ENCODE results near the gene LIN9.
"Not testable (repeated sequence)": the region's sequence is repeated elsewhere in the genome, so short reads cannot be mapped to it uniquely, and the experiment has no call there.

LIN9 gene

DNA sequence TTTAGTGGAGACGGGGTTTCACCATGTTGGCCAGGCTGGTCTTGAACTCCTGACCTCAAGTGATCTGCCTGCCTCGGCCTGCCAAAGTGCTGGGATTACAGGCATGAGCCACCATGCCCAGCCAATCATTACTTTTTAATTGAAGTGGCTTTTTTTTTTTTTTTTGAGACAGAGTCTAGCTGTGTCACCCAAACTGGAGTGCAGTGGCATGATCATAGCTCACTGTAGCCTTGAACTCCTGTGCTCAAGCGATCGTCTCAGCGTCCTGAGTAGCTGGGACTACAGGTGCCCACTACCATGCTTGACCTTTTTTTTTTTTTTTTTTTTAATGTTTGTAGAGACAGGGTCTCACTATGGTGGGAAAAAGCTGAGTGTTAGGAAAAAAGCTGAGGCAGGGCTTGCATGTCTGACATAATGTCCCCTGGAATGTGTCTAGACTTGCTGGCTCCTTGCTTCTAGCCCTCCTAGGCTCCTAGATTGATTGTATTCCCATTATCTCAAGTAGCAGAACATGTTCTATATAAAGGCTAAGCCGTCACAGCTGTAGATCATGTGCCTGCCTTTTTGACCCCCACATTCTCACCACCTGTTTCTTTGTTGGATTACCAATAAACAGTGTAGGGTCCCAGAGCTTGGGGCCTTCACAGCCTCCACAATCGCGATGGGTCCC is 36.6 kb downstream of the LIN9 start:
- peak; percentile 19 for DNase-seq

DNA sequence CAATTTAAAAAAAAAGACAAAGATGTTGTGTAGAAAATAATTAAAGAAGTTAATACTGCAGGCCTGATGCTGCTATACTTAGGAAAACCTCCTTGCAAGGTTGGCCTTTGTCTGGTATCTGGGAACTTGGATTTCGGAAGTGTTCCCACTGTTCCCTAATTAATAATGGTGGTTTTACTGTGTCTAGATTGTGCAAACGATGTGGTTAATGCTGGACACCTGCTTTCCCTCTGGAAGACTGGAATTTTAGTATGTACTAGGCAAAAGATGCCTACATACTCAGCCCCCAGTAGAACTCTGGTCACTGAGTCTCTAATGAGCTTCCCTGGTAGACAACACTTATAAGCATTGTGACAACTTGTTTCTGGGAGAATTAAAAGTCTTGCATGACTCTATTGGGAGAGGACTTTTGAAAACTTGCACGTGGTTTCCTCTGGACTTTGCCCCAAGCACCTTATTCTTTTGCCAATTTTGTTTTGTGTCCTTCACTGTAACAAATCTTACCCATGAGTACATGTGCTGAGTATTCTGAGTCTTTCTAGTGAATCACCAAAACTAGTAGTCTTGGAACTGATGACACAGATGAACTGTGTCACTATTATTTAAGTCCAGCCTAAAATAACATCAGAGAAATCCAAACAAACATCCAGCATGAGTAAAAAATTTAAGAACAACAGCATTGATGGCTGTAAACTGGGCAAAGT is 40.4 kb downstream of the LIN9 start:
- no peak for DNase-seq

DNA sequence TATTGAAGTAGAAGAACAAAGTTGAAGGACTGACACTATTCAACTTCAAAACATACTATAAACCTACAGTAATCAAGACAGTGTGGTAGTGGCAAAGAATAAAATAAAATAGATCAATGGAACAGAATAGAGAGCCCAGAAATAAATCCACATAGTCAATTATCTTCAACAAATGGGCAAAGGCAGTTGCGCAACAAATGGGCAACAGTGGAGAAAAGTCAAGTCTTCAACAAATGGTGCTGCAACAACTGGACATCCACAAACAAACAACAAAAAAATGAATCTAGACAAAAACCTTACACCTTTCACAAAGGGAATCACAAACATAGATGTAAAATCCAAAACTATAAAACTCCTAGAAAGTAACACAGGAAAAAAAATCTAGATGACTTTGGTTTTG is 47.1 kb downstream of the LIN9 start:
- DNase-seq: no peak

DNA sequence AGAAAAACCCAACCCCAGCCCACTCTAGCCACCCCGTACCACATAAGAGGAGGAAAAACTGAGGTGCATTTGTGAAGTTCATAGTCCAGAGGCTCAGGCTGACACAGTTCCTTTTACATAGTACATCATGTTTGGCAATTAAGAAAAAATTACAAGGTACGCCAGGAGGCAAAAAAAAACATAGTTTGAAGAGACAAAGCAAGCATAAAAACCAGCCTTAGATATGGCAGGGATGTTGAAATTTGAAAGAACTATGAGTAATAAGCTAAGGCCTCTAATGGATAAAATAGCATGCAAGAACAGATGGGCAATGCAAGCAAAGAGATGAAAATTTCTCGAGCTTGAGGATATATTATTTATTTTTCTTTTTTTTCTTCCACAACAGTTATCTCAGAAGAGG is 53.6 kb downstream of the LIN9 start:
- DNase-seq: no peak

DNA sequence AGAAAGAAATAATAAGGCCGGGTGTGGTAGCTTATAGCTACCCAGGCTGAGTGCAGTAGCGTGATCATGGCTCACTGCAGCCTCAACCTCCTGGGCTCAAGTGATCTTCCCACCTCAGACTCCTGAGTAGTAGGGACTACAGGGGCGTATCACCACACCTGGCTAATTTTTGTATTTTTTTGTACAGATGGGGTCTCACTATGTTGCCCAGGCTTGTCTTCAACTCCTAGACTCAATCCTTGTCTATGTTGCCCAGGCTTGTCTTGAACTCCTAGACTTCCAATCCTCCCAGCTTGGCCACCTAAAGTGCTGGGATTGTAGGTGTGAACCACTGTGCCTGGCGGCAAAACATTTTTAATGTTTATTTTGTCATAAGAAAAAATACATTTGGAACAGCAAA is 55.0 kb downstream of the LIN9 start:
- no peak for DNase-seq

DNA sequence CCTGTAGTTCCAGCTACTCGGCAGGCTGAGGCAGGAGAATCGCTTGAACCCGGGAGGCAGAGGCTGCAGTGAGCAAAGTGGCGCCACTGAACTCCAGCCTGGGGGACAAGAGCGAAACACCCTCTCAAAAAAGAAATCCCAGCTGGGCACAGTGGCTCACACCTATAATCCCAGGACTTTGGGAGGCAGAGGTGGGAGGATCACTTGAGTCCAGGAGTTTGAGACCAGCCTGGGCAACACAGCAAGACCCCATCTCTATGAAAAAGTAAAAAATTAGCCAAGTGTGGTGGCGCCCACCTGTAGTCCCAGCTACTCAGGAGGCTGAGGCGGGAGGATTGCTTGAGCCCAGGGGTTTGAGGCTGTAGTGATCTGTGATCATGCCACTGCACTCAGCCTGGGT is 56.1 kb downstream of the LIN9 start:
- not testable (repeated sequence) for DNase-seq

DNA sequence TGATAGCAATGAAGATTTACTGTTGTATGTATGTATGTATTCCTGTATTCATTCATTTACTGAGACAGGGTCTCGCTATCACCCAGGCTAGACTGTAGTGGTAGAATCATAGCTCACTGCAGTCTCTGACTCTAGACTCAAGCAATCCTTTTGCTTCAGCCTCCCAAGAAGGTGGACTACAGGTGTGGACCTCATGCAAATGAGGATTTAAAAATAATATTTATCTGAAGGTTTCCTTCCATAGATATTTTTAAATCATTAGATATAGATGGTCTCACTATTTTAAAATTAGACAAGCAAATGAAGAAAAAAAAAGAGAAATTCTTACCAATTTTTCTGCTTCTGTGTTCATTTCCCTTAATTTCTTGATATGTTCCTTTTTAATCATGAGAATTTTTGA is 58.5 kb downstream of the LIN9 start:
- DNase-seq: no peak

DNA sequence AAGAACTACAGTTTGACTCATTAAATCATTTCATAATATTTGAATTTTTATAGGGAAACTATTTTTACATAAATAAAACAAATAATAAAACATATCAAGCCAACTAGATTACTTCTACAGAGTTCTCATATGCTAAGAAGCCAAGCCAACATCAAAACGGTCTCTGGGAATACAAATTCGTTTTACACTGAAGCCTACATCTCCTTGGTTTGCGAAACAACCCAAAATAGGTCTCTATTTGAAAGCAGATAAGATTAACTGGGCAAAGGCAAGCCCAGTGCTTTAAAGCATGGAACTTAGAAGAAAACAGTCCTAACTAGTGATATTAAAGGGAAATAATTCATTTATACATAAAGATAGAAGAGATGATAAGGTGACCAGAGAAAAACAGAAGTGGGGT is 60.2 kb downstream of the LIN9 start:
- no peak for DNase-seq

DNA sequence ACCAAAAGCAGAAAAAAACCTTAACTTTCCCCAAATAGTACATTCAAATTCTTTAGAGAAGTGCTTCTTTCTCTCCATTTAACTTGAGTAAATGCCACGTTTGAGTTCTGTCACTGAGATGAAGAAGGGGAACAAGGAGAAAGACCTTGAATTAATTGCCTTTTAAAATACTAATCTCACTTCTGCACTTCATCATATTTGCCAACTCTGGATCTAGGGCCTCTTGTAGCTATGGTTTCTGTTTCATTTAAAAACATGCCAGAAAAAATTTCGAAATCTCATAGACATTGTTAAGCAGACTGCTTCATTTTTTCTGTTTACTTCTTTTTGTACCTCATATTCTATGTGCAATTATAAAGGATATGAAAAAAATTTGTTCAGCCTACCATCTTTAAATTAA is 60.9 kb downstream of the LIN9 start:
- no peak for DNase-seq

DNA sequence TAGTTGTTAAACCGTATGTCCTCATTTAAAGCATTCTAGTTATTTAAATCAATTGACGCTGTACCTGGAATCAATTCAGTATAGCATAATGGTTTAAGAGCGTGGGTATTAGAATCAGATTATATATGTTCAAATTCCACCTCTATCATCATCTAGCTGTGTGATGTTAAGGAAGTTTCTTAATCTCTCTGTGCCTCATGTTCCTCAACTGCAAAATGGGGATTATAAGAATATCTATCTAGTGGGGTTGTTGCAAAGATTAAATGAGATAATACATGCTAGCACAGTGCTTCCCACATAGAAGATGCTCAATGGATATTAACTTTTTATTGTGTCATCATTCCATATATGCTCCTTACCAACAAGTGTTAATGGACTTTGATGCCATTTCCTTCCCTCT is 69.5 kb downstream of the LIN9 start:
- no peak for DNase-seq

DNA sequence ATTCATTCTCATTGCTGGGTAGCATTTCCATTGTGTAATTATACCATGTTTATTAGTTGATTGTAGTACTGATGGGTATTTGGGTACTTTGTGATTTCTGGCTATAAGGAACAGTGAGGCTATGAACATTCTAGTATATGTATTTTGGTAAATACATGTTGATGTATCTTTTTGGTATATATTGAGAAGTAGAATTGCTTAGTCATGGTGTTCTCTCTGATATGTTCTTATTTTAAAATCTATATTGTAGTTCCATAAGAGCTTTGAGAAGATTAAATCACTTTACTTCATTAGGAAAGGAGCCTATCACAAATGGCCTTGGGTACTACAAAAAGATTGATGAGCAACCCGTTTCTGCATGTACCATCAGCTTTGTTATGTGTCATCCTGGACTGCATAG is 72.1 kb downstream of the LIN9 start:
- DNase-seq: no peak

DNA sequence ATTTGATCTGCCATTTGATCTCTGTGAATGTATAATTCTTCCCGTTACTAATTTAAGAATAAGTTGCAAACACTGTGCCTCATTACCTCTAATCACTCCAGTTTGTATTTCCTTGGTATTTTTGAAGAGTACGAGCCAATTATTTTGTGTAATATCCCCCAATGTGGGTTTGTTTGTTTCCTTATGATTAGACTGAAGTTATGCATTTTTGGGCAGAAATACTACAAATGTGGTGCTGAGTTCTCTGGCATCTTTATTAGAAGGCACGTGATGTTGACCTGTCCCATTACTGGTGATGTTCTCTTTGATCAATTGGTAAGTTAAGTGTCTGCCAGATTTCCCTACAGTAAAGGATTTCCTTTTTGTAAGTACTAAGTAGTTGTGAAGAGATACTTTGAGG is 75.2 kb downstream of the LIN9 start:
- no peak for DNase-seq

DNA sequence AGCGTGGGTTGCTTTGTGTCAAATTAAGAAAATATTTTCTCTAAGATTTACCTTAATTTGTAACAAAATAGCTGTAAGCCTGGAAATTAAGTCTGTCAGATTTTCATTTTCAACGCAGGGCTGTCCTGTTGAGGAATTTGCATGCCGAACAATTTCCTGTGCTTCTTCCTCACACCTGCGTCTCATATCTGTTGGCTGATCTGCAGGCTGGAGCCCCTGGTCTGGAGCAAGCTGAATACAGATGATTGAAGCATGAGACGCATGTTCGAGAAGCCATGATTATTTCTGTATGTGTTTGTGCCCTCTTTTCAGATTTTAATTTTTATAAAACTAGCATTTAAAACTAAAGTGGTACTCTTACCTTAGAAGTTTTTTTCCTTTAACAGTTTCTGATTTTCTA is 75.7 kb downstream of the LIN9 start:
- DNase-seq: no peak

DNA sequence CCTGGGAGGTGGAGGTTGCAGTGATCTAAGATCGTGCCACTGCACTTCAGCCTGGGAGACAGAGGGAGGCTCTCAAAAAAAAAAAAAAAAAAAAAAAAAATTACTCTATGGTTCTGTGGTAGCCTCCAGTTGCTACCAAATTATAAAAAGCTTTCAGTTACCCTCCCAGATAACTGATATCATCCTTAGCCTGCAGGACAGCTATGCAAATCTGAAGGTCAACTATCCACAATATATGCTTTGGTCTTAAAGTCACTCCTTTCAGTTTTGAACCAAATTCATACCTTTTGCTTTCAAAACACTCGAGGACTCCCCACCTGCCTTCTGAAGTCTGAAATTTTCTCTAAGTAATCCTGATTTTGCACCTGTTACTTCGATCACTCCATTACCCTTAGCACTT is 82.4 kb downstream of the LIN9 start:
- DNase-seq: no peak

DNA sequence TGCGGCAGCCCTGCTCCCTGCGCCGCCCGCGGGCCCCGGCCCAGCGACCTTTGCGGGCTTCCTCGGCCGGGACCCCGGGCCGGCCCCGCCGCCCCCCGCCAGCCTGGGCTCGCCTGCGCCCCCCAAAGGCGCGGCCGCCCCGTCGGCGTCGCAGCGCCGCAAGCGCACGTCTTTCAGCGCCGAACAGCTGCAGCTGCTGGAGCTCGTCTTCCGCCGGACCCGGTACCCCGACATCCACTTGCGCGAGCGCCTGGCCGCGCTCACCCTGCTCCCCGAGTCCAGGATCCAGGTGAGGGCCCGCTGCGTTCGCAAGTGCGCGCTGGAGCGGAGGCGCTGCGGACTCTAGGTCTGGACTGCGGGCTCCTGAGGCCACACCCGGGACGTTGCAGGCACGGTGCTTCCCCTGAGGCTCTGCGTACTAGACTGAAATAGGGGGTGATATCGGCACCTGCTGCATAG is 85.1 kb downstream of the LIN9 start:
- peak; percentile 54 for DNase-seq

DNA sequence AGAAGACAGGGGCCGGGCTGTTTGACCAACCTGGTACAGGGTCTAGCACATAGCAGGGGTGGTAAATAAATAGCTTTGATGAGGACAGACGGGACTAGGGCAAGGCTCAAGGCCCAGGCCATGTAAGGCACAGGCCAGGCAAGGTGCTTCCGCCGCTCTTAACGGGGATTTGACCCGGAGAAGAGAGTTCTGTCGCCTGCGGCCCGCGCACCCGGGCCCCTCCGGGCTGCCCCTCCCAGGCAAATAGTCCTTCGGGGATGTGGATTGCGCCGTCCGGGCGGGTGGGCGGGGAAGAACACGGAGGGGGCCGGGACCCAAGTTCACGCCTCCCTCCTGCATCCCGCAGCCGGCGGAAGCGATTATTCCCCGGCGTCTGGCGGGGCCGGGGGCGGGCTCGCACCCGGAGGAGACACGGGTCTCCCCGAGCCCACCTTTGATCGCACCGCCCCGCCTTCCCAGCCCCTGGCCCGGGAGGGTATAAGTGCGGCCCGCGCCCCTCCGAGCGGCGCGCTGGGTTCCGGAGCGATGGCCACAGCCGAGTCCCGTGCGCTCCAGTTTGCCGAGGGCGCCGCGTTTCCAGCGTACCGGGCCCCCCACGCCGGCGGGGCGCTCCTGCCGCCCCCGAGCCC is 85.7 kb downstream of the LIN9 start, which contains the start of gene MIXL1:
TSS of gene MIXL1 (plus strand) at position 508 of the 629 bp plus-strand sequence. CDS start at position 526, 18 bp downstream.
- peak; percentile 44 for DNase-seq

DNA sequence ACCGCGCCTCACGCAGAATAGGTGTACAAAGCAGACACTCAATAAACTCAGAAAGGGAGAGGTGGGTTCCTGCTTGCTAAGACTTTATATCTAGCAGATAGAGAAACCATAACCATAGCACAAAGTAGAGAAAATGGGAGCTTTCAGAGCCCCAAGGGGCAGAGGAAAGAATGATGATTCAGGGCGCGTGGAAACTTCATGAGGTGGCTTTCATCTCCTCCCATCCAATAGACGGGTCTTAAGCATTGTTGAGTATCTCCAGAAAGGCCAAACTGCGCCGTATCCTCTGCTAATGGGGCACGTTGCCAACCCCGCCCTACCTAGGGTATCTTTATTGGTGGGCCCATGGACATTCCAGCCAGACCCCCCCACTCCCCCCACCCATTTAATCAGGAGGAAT is 86.3 kb downstream of the LIN9 start:
- DNase-seq: no peak

DNA sequence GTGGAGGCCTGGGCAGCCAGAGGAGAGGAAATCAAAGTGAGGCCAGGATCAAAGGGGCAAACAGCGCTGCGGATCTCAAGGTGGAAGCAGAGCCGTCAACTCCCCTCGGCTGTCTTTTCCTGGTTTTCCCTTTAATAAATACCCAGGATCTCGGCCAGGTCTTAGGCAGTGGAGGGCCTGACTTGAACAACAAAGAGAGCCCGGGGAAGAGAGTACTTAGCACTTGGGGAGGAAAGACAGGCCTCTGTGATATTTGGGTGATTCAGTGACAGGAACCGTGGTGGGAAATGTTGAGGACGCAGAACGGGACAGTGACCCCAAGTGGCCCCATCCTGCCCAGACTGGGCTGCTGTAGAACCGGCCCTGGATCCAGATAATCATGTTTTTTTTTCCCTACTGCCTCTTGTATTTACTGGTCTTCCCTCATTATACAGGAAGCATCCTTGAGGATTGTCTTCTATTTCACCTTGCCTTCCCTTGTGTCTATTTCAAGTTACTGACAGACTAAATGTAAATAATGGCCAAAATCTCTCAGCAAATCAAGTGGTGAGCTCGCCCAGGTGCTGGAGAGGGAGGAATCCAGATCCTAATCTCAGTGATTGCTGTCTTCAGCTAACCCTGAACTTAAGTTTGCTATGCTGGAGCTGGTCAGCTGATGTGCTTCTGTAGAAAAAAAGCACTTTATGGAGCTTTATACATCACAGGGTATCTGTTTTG is 88.3 kb downstream of the LIN9 start:
- no peak for DNase-seq

DNA sequence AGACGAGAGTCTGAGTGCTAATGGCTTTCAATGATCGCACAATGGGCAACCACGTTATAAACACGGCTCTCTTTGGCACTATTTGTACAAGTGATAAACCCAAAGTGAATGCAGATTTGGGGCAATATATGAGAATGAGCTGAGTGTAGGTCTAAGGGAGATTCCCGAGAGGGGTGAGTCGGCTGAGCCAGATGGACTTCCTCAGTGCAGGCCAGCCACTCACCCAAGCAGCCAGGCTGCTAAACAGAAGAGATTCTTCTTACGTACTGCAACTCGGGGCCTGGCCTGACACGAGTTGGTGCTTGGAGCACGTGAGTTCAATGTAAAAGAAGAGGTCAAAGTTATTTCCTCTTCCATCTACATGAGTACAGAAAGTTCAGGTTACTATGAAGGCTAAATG is 91.7 kb downstream of the LIN9 start:
- no peak for DNase-seq

DNA sequence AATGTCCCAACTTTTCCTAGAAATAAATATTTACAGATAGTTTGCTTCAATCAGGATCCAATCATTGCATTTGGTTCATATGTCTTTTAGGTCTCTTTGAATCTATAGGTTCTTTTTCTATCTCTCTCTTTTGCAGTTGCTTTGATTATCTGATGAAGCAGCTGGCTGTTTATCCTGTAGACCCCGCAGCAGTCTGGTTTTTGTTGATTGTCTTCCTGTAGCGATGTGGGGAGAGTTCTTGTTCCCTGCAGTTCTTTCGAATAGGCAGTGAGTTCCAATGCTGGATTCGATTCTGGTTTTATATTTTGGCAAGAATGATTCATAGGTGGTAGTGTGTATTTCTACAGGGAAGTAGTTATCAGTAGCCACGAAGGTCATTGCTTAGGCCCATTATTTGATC is 92.9 kb downstream of the LIN9 start:
- DNase-seq: no peak

DNA sequence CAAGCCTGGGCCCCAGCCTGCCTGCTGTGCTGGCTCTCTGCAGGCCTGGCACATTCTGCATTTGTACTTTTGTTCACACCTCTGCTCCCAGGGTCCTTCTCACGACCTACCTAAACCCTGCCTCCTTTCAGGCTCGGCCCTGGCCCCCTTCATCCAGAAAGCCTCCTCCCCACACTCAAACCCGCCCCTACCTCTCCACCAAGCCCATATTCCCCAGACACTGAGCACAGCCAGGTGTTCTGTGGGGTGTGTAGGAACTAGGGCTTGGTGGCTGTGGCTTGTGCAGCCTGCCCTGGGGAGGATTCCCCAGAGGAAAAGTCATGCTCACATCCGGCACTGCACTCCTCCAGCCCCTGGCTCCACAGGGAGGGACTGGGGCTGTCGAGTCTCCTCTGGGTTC is 93.7 kb downstream of the LIN9 start:
- no peak for DNase-seq

DNA sequence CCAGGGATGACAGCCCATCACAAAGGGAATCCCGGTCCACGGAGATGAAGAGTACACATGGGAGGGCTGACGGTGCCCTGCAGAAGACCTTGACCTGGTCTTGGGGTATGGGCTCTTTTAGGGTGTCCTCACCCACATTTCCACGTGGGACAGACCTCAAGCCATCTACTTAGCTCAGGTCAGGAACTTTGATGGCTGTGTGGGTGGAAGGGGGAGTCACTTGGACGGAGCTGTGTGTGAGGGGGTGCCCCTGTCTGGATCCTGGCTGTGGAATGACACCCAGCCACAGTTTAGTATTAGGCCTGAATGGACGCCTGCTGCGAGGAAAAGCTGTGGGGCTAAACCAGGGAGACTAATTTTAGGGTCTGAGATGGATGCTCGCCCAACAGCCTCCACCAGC is 96.4 kb downstream of the LIN9 start:
- no peak for DNase-seq

DNA sequence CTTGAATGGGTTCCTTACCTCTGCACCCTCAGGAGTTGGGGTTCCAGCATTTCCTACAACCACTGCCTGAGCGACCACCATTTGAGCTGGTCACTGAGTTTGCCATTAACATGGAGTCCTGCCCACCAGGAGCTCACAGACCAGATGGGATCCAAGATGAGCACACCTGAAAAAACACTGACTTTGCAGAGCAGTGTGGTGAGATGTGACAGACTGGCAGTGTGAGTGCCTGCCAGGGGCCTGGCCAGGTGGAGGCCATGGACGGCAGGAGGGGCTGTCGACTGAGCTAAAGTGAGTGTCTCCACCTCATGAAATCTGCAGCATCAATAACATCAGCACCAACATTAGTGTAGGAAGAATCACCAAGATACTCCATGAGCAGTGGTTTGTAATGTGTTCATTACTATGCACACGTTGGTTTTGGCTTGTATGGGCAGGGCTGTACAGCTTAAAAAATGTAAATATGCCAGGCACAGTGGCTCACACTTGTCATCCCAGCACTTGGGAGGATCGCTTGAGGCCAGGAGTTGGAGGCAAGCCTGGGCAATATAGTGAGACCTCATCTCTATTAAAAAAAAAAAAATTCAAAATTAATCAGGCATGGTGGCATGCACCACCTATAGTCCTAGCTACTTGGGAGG is 97.7 kb downstream of the LIN9 start:
- DNase-seq: no peak
